ENCODE data around the gene LAMA4. TPM values are rescaled to one million over a fixed set of nuclear protein-coding genes. Genes with fewer than 3 reads are reported as not detected.
A peak's percentile ranks its signal among the peaks of the same experiment; 100 is the strongest.

The LAMA4 gene
- total RNA-seq, 1 donor from 2014 or later, result 67.8 TPM

- DNase-seq (ENCODE audit: low spot score), result no peak
Measured at GRCh38 chr6:112279031-112279935, 24.9 kb upstream of the LAMA4 start.

- no peak for DNase-seq (ENCODE audit: low spot score)
Measured at GRCh38 chr6:112275365-112275764, 21.0 kb upstream of the LAMA4 start.

- DNase-seq (ENCODE audit: low spot score), result no peak
Measured at GRCh38 chr6:112274774-112275173, 20.4 kb upstream of the LAMA4 start.

GRCh38 chr6:112272799-112273198 lies 18.4 kb upstream of the LAMA4 start:
- DNase-seq (ENCODE audit: low spot score), result no peak

- DNase-seq (ENCODE audit: low spot score), result no peak
Measured at GRCh38 chr6:112270756-112271155, 16.4 kb upstream of the LAMA4 start.

- no peak for DNase-seq (ENCODE audit: low spot score)
Measured at GRCh38 chr6:112269979-112270566, 15.7 kb upstream of the LAMA4 start.

- no peak for DNase-seq (ENCODE audit: low spot score)
Measured at GRCh38 chr6:112269114-112269513, 14.7 kb upstream of the LAMA4 start.

GRCh38 chr6:112268654-112269053 lies 14.3 kb upstream of the LAMA4 start:
- no peak for DNase-seq (ENCODE audit: low spot score)

GRCh38 chr6:112268019-112268418 lies 13.7 kb upstream of the LAMA4 start:
- DNase-seq (ENCODE audit: low spot score), result no peak

GRCh38 chr6:112266331-112266730 lies 12.0 kb upstream of the LAMA4 start:
- no peak for DNase-seq (ENCODE audit: low spot score)

- no peak for DNase-seq (ENCODE audit: low spot score)
Measured at GRCh38 chr6:112259337-112259675, 4.9 kb upstream of the LAMA4 start.

- no peak for DNase-seq (ENCODE audit: low spot score)
Measured at GRCh38 chr6:112258642-112259336, 4.4 kb upstream of the LAMA4 start.

GRCh38 chr6:112257178-112257855 lies 3.0 kb upstream of the LAMA4 start:
- DNase-seq (ENCODE audit: low spot score), result no peak

- DNase-seq (ENCODE audit: low spot score), result no peak
Measured at GRCh38 chr6:112254921-112255320, 554 bp upstream of the LAMA4 start.

- no peak for DNase-seq (ENCODE audit: low spot score)
Measured at GRCh38 chr6:112253498-112253840, 898 bp downstream of the LAMA4 start.

GRCh38 chr6:112252571-112253497 lies 1.5 kb downstream of the LAMA4 start:
- no peak for DNase-seq (ENCODE audit: low spot score)

GRCh38 chr6:112251171-112251875 lies 3.0 kb downstream of the LAMA4 start:
- DNase-seq (ENCODE audit: low spot score), result peak; percentile 54

- DNase-seq (ENCODE audit: low spot score), result no peak
Measured at GRCh38 chr6:112249489-112249888, 4.9 kb downstream of the LAMA4 start.

GRCh38 chr6:112247275-112247674 lies 7.1 kb downstream of the LAMA4 start:
- no peak for DNase-seq (ENCODE audit: low spot score)

GRCh38 chr6:112245511-112246203 lies 8.7 kb downstream of the LAMA4 start:
- no peak for DNase-seq (ENCODE audit: low spot score)
